CD4-positive, alpha-beta T cell (primary cell): ENCODE measurements around the gene SCN8A. TPM values are rescaled to one million over a fixed set of nuclear protein-coding genes. Genes with fewer than 3 reads are reported as not detected.
"Not testable (repeated sequence)": the region's sequence is repeated elsewhere in the genome, so short reads cannot be mapped to it uniquely, and the experiment has no call there.

ENCODE experiments used
- ATAC-seq: fragments of 200-7000 bp; cut with Tn5 transposase; one replicate; pipeline ENCODE4 v1.10.0; 2022; ENCODE audit warnings: mild to moderate bottlenecking; ENCODE audit not compliant: poor library complexity
- CTCF ChIA-PET: fragments of 350-600 bp; sonication (Branson Sonifier 250); formaldehyde crosslinking; loops from one replicate; lab custom pipeline; 2021; ENCODE audit warnings: antibody characterized with exemption, inconsistent platforms; lab: Charles Lee
- POLR2A ChIA-PET: fragments of 350-600 bp; sonication (Branson Sonifier 250); formaldehyde crosslinking; loops from one replicate; lab custom pipeline; 2021; ENCODE audit warnings: antibody characterized with exemption, inconsistent platforms; lab: Charles Lee
- DNase-seq, 14 experiments: peaks; one replicate each; pipeline ENCODE4 v3.0.0-alpha.2; 2013 to 2020; ENCODE audit warnings: mixed read lengths in 2 of 14
- H3K27ac ChIP-seq, 2 donors: one replicate each; pipeline versions ENCODE4 v1.5.1 to v1.7.0; 2013; ENCODE audit warnings: low read length in 2 of 2, low read depth in 1 of 2, mild to moderate bottlenecking in 1 of 2
- H3K27me3 ChIP-seq, 2 experiments: 1 replicate in 1 of 2; 2 replicates in 1 of 2; pipeline versions ENCODE4 v1.6.1 to v1.7.0; 2013; ENCODE audit warnings: low read length in 2 of 2, control low read depth in 1 of 2, mild to moderate bottlenecking in 1 of 2, moderate library complexity in 1 of 2; ENCODE audit not compliant: insufficient read depth in 2 of 2, control insufficient read depth in 1 of 2
- H3K36me3 ChIP-seq: one replicate; pipeline ENCODE4 v1.6.1; 2013; ENCODE audit warnings: low read length, control low read depth; ENCODE audit not compliant: insufficient read depth
- H3K4me1 ChIP-seq: one replicate; pipeline ENCODE4 v1.6.1; 2013; ENCODE audit warnings: low read length, control low read depth; ENCODE audit not compliant: insufficient read depth
- H3K4me3 ChIP-seq: one replicate; pipeline ENCODE4 v1.5.1; 2013; ENCODE audit warnings: mild to moderate bottlenecking, low read length, moderate library complexity
- H3K9me3 ChIP-seq, 2 experiments: 1 replicate in 1 of 2; 2 replicates in 1 of 2; pipeline versions ENCODE4 v1.6.1 to v1.7.0; 2013; ENCODE audit warnings: low read length in 2 of 2, mild to moderate bottlenecking in 2 of 2, control low read depth in 1 of 2, moderate library complexity in 1 of 2; ENCODE audit not compliant: control insufficient read depth in 1 of 2, insufficient read depth in 1 of 2
- H3K27ac Mint-ChIP-seq: one replicate; pipeline ENCODE4 v1.8.0; 2020; ENCODE audit warnings: mixed read lengths
- H3K27me3 Mint-ChIP-seq: one replicate; pipeline ENCODE4 v1.8.0; 2021; ENCODE audit warnings: mixed read lengths
- H3K36me3 Mint-ChIP-seq: one replicate; pipeline ENCODE4 v1.8.0; 2021; ENCODE audit warnings: low read depth, mixed read lengths
- H3K4me1 Mint-ChIP-seq: one replicate; pipeline ENCODE4 v1.8.0; 2021; ENCODE audit warnings: low read depth, mixed read lengths
- H3K4me3 Mint-ChIP-seq: one replicate; pipeline ENCODE4 v1.8.0; 2020; ENCODE audit warnings: mild to moderate bottlenecking, mixed read lengths
- H3K9me3 Mint-ChIP-seq: one replicate; pipeline ENCODE4 v1.8.0; 2020; ENCODE audit warnings: mixed read lengths
- intact Hi-C, 2 experiments: fragments of 100-400 bp; cut with DNase I in 1 of 2; cut with micrococcal nuclease in 1 of 2; formaldehyde crosslinking; loops; one replicate each; pipeline versions ENCODE4 v1.15.1 to v1.9.0; 2023 to 2025; cut with DNase I, micrococcal nuclease
- total RNA-seq, 174 experiments: library from RNA in 2 of 174; stranded (reverse) in 2 of 174; gene quantifications; one replicate each; pipeline ENCODE4 v1.2.3 and lab custom pipeline; 2021 to 2026
- TF ChIP-seq, protein P1 (sequence below): fragments of 200-600 bp; IDR thresholded peaks from one replicate; pipeline ENCODE4 v1.8.0; 2022; ENCODE audit warnings: antibody characterized with exemption, mild to moderate bottlenecking

The SCN8A gene
- total RNA-seq, 2 experiments from 2014 or later = 0.14 to 0.36 TPM

DNA sequence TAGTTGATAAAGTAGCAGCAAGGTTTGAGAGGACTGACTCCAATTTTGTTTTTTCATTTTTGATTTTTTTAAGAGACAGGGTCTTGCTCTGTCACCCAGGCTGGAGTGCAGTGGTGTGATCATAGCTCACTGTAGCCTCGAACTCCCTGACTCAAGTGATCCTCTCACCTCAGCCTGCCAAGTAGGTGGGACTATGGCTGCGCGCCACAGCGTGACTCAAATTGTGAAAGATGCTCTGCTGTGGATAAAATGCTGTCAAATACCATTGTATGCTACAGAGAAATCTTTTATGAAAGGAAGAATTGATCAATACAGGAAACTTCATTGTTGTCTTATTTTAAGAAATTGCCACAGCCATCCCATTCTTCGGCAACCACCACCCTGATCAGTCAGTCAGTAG is 48.3 kb downstream of the SCN8A start:
- Histone ChIP-seq H3K4me3 (no peak overlapping the region), H3K9me3 (no peaks in the 10 kb centered on the region), H3K36me3 (no peaks in the 10 kb centered on the region), H3K27ac (no peak overlapping the region), H3K4me1 (no peaks in the 10 kb centered on the region), H3K27me3 (no peaks in the 10 kb centered on the region)
- H3K36me3 Mint-ChIP-seq = no peaks in the 10 kb centered on the region
- H3K4me3 Mint-ChIP-seq = no peak overlapping the region
- TF ChIP-seq, protein P1, sequence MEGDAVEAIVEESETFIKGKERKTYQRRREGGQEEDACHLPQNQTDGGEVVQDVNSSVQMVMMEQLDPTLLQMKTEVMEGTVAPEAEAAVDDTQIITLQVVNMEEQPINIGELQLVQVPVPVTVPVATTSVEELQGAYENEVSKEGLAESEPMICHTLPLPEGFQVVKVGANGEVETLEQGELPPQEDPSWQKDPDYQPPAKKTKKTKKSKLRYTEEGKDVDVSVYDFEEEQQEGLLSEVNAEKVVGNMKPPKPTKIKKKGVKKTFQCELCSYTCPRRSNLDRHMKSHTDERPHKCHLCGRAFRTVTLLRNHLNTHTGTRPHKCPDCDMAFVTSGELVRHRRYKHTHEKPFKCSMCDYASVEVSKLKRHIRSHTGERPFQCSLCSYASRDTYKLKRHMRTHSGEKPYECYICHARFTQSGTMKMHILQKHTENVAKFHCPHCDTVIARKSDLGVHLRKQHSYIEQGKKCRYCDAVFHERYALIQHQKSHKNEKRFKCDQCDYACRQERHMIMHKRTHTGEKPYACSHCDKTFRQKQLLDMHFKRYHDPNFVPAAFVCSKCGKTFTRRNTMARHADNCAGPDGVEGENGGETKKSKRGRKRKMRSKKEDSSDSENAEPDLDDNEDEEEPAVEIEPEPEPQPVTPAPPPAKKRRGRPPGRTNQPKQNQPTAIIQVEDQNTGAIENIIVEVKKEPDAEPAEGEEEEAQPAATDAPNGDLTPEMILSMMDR = no peak
- no peak overlapping the region for H3K27ac Mint-ChIP-seq
- peaks cover 6% of the 10 kb centered on the region for H3K9me3 Mint-ChIP-seq
- H3K4me1 Mint-ChIP-seq = no peaks in the 10 kb centered on the region
- ChIA-PET POLR2A (no interaction called here), CTCF (no interaction called here)
- peaks cover 5% of the 10 kb centered on the region for H3K27me3 Mint-ChIP-seq
- DNase-seq (no peak), ATAC-seq (no peak)
- intact Hi-C loops = no loop called here

- ChIA-PET POLR2A (interaction anchor here (0.6 kb wide), 1 partner anchor 154 kb away, joined by 3 read pairs; no protein-coding TSS in a partner anchor), CTCF (interaction anchor here (0.7 to 0.9 kb wide), 2 partner anchors 8 to 10 kb away, joined by 3 read pairs; no protein-coding TSS in a partner anchor)
- Histone ChIP-seq H3K9me3 (no peaks in the 10 kb centered on the region), H3K27ac (no peak overlapping the region), H3K27me3 (no peaks in the 10 kb centered on the region), H3K36me3 (no peaks in the 10 kb centered on the region), H3K4me3 (no peak overlapping the region), H3K4me1 (no peaks in the 10 kb centered on the region)
- Mint-ChIP-seq H3K4me3 (no peak overlapping the region), H3K36me3 (no peaks in the 10 kb centered on the region), H3K9me3 (peaks cover 6% of the 10 kb centered on the region), H3K27me3 (peaks cover 7% of the 10 kb centered on the region), H3K4me1 (no peaks in the 10 kb centered on the region), H3K27ac (no peak overlapping the region)
- ATAC-seq = no peak
- TF ChIP-seq, protein P1 = no peak
- intact Hi-C loops = no loop called here
- no peak for DNase-seq
Measured at GRCh38 chr12:51642286-51642685, 51.3 kb downstream of the SCN8A start.

GRCh38 chr12:51643951-51644350 is 52.9 kb downstream of the SCN8A start:
- CTCF ChIA-PET = no interaction called here
- no peaks in the 10 kb centered on the region for H3K9me3 Mint-ChIP-seq
- no peaks in the 10 kb centered on the region for H3K9me3 ChIP-seq
- no peaks in the 10 kb centered on the region for H3K36me3 ChIP-seq
- no peak for DNase-seq
- no peak for ATAC-seq
- H3K4me3 ChIP-seq = no peak overlapping the region
- TF ChIP-seq, protein P1 = no peak
- no peak overlapping the region for H3K27ac Mint-ChIP-seq
- H3K27ac ChIP-seq = no peak overlapping the region
- POLR2A ChIA-PET = no interaction called here
- H3K4me3 Mint-ChIP-seq = no peak overlapping the region
- no peaks in the 10 kb centered on the region for H3K4me1 ChIP-seq
- no peaks in the 10 kb centered on the region for H3K27me3 ChIP-seq
- peaks cover 7% of the 10 kb centered on the region for H3K27me3 Mint-ChIP-seq
- no peaks in the 10 kb centered on the region for H3K36me3 Mint-ChIP-seq
- no peaks in the 10 kb centered on the region for H3K4me1 Mint-ChIP-seq
- intact Hi-C loops = no loop called here

DNA sequence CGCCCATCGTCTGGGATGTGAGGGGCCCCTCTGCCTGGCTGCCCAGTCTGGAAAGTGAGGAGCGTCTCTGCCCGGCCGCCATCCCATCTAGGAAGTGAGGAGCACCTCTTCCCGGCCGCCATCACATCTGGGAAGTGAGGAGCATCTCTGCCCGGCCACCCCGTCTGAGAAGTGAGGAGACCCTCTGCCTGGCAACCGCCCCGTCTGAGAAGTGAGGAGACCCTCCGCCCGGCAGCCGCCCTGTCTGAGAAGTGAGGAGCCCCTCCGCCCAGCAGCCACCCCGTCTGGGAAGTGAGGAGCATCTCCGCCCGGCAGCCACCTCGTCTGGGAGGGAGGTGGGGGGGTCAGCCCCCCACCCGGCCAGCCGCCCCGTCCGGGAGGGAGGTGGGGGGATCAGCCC is 53.7 kb downstream of the SCN8A start:
- intact Hi-C loops, CTCF ChIA-PET: not testable (repeated sequence)

More for the DNA sequence above, 53.7 kb downstream of the SCN8A start:
- H3K9me3 Mint-ChIP-seq, DNase-seq, H3K27me3 Mint-ChIP-seq, H3K27ac Mint-ChIP-seq, H3K36me3 Mint-ChIP-seq, H3K36me3 ChIP-seq, H3K4me1 ChIP-seq, POLR2A ChIA-PET, H3K27ac ChIP-seq, H3K9me3 ChIP-seq, ATAC-seq, H3K4me1 Mint-ChIP-seq, H3K27me3 ChIP-seq, H3K4me3 ChIP-seq, H3K4me3 Mint-ChIP-seq: not testable (repeated sequence)
